Prostate gland (tissue), 1 donor: ENCODE measurements around the gene NCAPG.

ENCODE experiments used
- POLR2A ChIP-seq: fragments of 450-650 bp; IDR thresholded peaks from one replicate; pipeline ENCODE4 v1.6.1; 2016; ENCODE audit warnings: antibody characterized with exemption, mild to moderate bottlenecking
- POLR2AphosphoS5 ChIP-seq: sonication (generic); formaldehyde crosslinking; IDR thresholded peaks from one replicate; pipeline ENCODE4 v1.6.1; 2017; ENCODE audit warnings: antibody characterized with exemption

DNA sequence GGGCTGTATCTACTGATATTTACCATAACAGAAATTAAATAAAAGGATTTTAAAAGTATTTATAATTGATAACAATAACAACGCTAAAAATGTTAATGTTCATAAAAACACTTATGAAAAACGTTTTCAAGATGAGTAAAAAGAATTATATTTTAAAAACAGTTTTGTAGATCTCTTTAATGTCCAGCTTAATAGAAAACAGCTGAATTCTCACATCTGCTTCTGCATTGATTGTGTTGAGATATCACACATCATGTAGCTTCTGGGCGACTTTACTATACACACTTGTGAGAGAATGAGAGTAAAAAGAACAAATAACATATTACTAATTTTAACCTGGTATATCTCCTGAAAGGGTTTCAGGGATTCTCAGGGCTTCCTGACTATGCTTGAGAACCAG is 83.6 kb downstream of the NCAPG start:
- TF ChIP-seq POLR2A (no peak), POLR2AphosphoS5 (no peak)
